PC-3 (cell line): ENCODE measurements around the gene TINCR.

ENCODE experiments used
- EZH2 ChIP-seq: fragments of 300-600 bp; sonication (generic); IDR thresholded peaks from one replicate; pipeline ENCODE4 v1.6.1; 2017; ENCODE audit warnings: antibody characterized with exemption, mild to moderate bottlenecking, low read length; ENCODE audit not compliant: unreplicated experiment
- EZH2phosphoT487 ChIP-seq: fragments of 300-600 bp; sonication (generic); IDR thresholded peaks from 2 replicates; pipeline ENCODE4 v1.6.1; 2018; ENCODE audit warnings: mild to moderate bottlenecking, antibody characterized with exemption, low read length, borderline replicate concordance
- TF ChIP-seq, protein P1 (sequence below): fragments of 300-600 bp; sonication (generic); conservative IDR thresholded peaks from 2 replicates; pipeline ENCODE4 v1.5.1; 2017; ENCODE audit warnings: antibody characterized with exemption, low read depth, mild to moderate bottlenecking, low read length

GRCh38 chr19:5567360-5567969, at the start of gene TINCR:
- TF ChIP-seq, protein P1, sequence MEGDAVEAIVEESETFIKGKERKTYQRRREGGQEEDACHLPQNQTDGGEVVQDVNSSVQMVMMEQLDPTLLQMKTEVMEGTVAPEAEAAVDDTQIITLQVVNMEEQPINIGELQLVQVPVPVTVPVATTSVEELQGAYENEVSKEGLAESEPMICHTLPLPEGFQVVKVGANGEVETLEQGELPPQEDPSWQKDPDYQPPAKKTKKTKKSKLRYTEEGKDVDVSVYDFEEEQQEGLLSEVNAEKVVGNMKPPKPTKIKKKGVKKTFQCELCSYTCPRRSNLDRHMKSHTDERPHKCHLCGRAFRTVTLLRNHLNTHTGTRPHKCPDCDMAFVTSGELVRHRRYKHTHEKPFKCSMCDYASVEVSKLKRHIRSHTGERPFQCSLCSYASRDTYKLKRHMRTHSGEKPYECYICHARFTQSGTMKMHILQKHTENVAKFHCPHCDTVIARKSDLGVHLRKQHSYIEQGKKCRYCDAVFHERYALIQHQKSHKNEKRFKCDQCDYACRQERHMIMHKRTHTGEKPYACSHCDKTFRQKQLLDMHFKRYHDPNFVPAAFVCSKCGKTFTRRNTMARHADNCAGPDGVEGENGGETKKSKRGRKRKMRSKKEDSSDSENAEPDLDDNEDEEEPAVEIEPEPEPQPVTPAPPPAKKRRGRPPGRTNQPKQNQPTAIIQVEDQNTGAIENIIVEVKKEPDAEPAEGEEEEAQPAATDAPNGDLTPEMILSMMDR, result no peak
- TF ChIP-seq EZH2phosphoT487 (no peak), EZH2 (no peak)
